ENCODE measurements around the gene EPC2.

DNA sequence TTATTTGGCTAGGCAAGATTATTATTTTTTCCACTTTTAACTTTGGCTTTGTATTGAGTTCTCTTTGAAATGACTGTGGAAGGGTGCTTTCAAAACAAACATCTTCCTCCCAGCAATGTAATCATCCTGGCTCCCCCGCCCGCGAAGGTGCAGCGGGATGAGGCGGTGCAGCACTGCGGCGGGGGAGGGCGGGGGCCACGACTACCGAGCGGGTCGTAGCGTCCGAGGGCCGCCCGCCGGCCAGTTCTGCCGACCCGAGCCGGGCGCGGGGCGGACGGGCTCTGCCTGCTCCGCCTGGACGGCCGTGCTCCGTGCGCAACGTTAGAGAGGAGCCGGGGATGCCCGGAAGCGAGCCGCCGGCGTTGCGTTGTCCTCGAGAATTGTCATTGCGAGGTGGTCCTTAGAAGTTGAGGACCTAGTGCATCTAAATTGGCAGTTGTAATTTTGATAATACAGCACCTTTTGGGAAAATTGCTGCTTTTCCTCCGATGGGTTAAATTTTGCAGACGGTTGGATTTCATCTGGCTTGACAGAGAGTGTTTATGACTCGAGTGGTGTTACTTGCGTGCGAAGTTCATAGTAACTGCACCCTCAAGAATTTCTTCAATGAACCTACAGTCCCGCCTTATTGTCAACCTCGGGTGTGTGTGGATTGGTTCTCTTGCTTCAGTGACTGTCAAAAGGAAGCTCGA, 1.1 kb downstream of the EPC2 start:
- no peak for TF ChIP-seq EZH2 (IDR thresholded peaks at IDR 0.05; ENCODE audit: borderline replicate concordance, low read depth, low read length, poor library complexity, severe bottlenecking)
- TF ChIP-seq, protein P1, sequence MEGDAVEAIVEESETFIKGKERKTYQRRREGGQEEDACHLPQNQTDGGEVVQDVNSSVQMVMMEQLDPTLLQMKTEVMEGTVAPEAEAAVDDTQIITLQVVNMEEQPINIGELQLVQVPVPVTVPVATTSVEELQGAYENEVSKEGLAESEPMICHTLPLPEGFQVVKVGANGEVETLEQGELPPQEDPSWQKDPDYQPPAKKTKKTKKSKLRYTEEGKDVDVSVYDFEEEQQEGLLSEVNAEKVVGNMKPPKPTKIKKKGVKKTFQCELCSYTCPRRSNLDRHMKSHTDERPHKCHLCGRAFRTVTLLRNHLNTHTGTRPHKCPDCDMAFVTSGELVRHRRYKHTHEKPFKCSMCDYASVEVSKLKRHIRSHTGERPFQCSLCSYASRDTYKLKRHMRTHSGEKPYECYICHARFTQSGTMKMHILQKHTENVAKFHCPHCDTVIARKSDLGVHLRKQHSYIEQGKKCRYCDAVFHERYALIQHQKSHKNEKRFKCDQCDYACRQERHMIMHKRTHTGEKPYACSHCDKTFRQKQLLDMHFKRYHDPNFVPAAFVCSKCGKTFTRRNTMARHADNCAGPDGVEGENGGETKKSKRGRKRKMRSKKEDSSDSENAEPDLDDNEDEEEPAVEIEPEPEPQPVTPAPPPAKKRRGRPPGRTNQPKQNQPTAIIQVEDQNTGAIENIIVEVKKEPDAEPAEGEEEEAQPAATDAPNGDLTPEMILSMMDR (conservative IDR thresholded peaks at IDR 0.05; ENCODE audit: low read depth, low read length), result no peak
